Thymus (tissue), 11 donors: ENCODE measurements around the gene GLIPR2. TPM values are rescaled to one million over a fixed set of nuclear protein-coding genes. Genes with fewer than 3 reads are reported as not detected.

ENCODE experiments used
- DNase-seq, 9 donors: peaks; one replicate each; pipeline ENCODE4 v3.0.0-alpha.2; 2013; ENCODE audit warnings: low spot score in 9 of 9, low read depth in 6 of 9, missing footprints in 1 of 9
- H3K27ac ChIP-seq, 2 donors: one replicate each; pipeline ENCODE4 v1.5.1; 2013; ENCODE audit warnings: control low read depth in 1 of 2, low read depth in 1 of 2, low read length in 1 of 2, mild to moderate bottlenecking in 1 of 2, moderate library complexity in 1 of 2
- H3K27me3 ChIP-seq, 2 donors: one replicate each; pipeline ENCODE4 v1.5.1; 2013; ENCODE audit warnings: low read length in 1 of 2; ENCODE audit not compliant: control insufficient read depth in 2 of 2, insufficient read depth in 1 of 2
- H3K36me3 ChIP-seq, 2 donors: one replicate each; pipeline ENCODE4 v1.5.1; 2013; ENCODE audit warnings: low read length in 1 of 2, mild to moderate bottlenecking in 1 of 2, moderate library complexity in 1 of 2; ENCODE audit not compliant: control insufficient read depth in 2 of 2, insufficient read depth in 2 of 2
- H3K4me1 ChIP-seq, 2 donors: one replicate each; pipeline ENCODE4 v1.5.1; 2013; ENCODE audit warnings: low read length in 2 of 2; ENCODE audit not compliant: control insufficient read depth in 2 of 2, insufficient read depth in 2 of 2
- H3K4me3 ChIP-seq, 2 donors: one replicate each; pipeline ENCODE4 v1.5.1; 2013; ENCODE audit warnings: low read length in 2 of 2, control low read depth in 1 of 2, mild to moderate bottlenecking in 1 of 2
- H3K9me3 ChIP-seq, 2 donors: one replicate each; pipeline ENCODE4 v1.5.1; 2013; ENCODE audit warnings: low read length in 1 of 2, mild to moderate bottlenecking in 1 of 2; ENCODE audit not compliant: control insufficient read depth in 2 of 2, insufficient read depth in 1 of 2
- WGBS: extraction: QIAGEN DNeasy Blood & Tissue Kit; methylation state at CpG from one replicate; pipeline ENCODE4 v1.1.7; 2013; 5-methylcytosine and 5-hydroxymethylcytosine counted together
- polyA plus RNA-seq: library from polyadenylated mRNA; stranded (reverse); fragments of 200-250 nt; gene quantifications from one replicate; pipeline ENCODE4 v1.2.3, GENCODE V29; 2013
- total RNA-seq: library from RNA; stranded (reverse); fragments of 120-200 nt; gene quantifications from one replicate; pipeline ENCODE4 v1.2.4, GENCODE V29; 2013
- donor health status: healthy.

Gene GLIPR2
- total and polyA plus RNA-seq, 2 donors: 19.8 to 27.0 TPM

DNA sequence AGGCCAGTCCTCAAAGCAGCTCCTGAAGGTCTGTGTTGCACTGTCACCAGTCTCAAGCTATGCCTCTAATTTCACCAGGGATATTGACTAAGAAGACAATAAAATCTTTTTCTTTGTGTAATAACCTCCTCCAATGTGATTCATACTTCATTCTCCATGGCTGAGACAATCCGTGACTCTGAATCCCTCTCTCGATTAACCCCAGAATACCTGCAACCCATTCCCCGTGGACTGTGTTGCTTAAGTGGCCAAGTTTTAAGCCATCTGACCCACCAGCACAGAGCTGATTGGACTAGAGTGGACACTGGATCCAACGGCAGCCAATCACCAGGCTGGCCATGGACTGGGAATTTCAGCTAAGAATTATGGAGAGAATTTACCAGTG is 27.2 kb downstream of the GLIPR2 start:
- H3K27ac ChIP-seq: peak overlapping the region in 1 of 2 donors; percentile 63
- peaks cover 0 to 3% of the 10 kb centered on the region in 2 donors for H3K27me3 ChIP-seq
- peaks cover 3 to 27% of the 10 kb centered on the region in 2 donors for H3K4me1 ChIP-seq
- WGBS: 94% methylated on average over 4 of the region's 4 CpGs
- no peak for DNase-seq
- no peaks in the 10 kb centered on the region for H3K36me3 ChIP-seq
- no peaks in the 10 kb centered on the region for H3K9me3 ChIP-seq
- H3K4me3 ChIP-seq: no peak overlapping the region

DNA sequence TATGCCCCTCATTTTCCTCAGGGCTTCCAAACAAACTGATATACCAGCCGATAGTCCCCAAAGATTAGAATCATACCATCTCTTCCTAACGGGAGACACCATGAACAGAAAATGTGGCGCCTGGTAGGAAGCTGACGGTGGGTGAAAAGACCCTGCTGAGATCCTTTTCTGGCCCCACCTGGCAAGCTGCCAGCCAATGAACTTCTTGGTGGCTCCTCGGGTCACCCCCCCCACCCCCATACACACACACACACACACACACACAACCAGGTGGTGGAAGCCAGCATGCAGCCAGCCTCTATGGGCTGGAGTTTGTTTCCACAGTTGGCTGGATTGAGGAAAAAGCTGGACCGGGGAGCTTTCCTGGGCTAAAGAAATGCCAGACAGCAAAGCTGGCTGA is 27.8 kb downstream of the GLIPR2 start:
- 77% methylated on average over 6 of the region's 6 CpGs for WGBS
- no peaks in the 10 kb centered on the region for H3K9me3 ChIP-seq
- peak in 1 of 9 donors; percentile 29 for DNase-seq

GRCh38 chr9:36164989-36165388 is 28.5 kb downstream of the GLIPR2 start:
- no peaks in the 10 kb centered on the region for H3K36me3 ChIP-seq
- H3K4me3 ChIP-seq: no peak overlapping the region
- peaks cover 3 to 27% of the 10 kb centered on the region in 2 donors for H3K4me1 ChIP-seq
- peak overlapping the region in 1 of 2 donors; percentile 18 for H3K27ac ChIP-seq
- H3K27me3 ChIP-seq: peaks cover 0 to 3% of the 10 kb centered on the region in 2 donors
- no peak for DNase-seq
- WGBS: 93% methylated on average over 3 of the region's 3 CpGs
- no peaks in the 10 kb centered on the region for H3K9me3 ChIP-seq

More for the DNA sequence above, 27.8 kb downstream of the GLIPR2 start:
- Histone ChIP-seq H3K4me1 (peaks cover 3 to 27% of the 10 kb centered on the region in 2 donors), H3K27me3 (peaks cover 0 to 3% of the 10 kb centered on the region in 2 donors), H3K27ac (peak overlapping the region in 1 of 2 donors; percentile 18), H3K36me3 (no peaks in the 10 kb centered on the region), H3K4me3 (no peak overlapping the region)

- H3K9me3 ChIP-seq: no peaks in the 10 kb centered on the region
- peaks cover 0 to 3% of the 10 kb centered on the region in 2 donors for H3K27me3 ChIP-seq
- H3K4me1 ChIP-seq: peaks cover 3 to 27% of the 10 kb centered on the region in 2 donors
- no peak overlapping the region for H3K4me3 ChIP-seq
- H3K36me3 ChIP-seq: no peaks in the 10 kb centered on the region
- DNase-seq: no peak
- no peak overlapping the region for H3K27ac ChIP-seq
- WGBS: 88% methylated on average over 12 of the region's 12 CpGs
Observed at GRCh38 chr9:36165826-36166167, 29.3 kb downstream of the GLIPR2 start.

GRCh38 chr9:36166168-36166927 is 29.8 kb downstream of the GLIPR2 start:
- peak overlapping the region; percentile 44 to 47 for H3K4me3 ChIP-seq
- H3K27ac ChIP-seq: peak overlapping the region in 1 of 2 donors; percentile 32
- H3K4me1 ChIP-seq: peaks cover 3 to 27% of the 10 kb centered on the region in 2 donors
- DNase-seq: peak in 7 of 9 donors; percentile 49 to 82 (median 70)
- no peaks in the 10 kb centered on the region for H3K9me3 ChIP-seq
- H3K27me3 ChIP-seq: peaks cover 0 to 3% of the 10 kb centered on the region in 2 donors
- no peaks in the 10 kb centered on the region for H3K36me3 ChIP-seq
- 12% methylated on average over 58 of the region's 58 CpGs for WGBS

GRCh38 chr9:36169166-36169565 is 32.6 kb downstream of the GLIPR2 start, which contains the start of gene CCIN:
TSS of gene CCIN (plus strand) at chr9:36169388. CDS start at chr9:36169503, 115 bp downstream.
- Histone ChIP-seq H3K9me3 (no peaks in the 10 kb centered on the region), H3K36me3 (no peaks in the 10 kb centered on the region), H3K4me3 (no peak within 1 kb of the TSS), H3K27ac (no peak within 1 kb of the TSS), H3K27me3 (peaks cover 0 to 3% of the 10 kb centered on the region in 2 donors), H3K4me1 (peaks cover 3 to 16% of the 10 kb centered on the region in 2 donors)
- WGBS: 94% methylated on average over 6 of the region's 6 CpGs
- no peak for DNase-seq

DNA sequence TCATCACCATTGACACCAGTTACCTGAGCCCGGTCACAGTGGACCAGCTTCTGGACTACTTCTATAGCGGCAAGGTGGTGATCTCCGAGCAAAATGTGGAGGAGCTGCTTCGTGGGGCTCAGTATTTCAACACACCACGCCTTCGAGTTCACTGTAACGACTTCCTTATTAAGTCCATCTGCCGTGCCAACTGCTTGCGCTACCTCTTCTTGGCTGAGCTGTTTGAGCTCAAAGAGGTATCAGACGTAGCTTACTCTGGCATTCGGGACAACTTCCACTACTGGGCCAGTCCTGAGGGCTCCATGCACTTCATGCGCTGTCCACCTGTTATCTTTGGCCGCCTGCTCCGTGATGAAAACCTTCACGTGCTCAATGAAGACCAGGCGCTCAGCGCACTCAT is 33.2 kb downstream of the GLIPR2 start:
- H3K4me3 ChIP-seq: no peak overlapping the region
- H3K27me3 ChIP-seq: peaks cover 0 to 3% of the 10 kb centered on the region in 2 donors
- H3K4me1 ChIP-seq: peaks cover under 1 to 11% of the 10 kb centered on the region in 2 donors
- no peak for DNase-seq
- H3K36me3 ChIP-seq: no peaks in the 10 kb centered on the region
- WGBS: 95% methylated on average over 17 of the region's 17 CpGs
- no peaks in the 10 kb centered on the region for H3K9me3 ChIP-seq
- no peak overlapping the region for H3K27ac ChIP-seq

- peaks cover 0 to 3% of the 10 kb centered on the region in 2 donors for H3K27me3 ChIP-seq
- H3K36me3 ChIP-seq: no peaks in the 10 kb centered on the region
- no peak overlapping the region for H3K4me3 ChIP-seq
- peaks cover 0 to 7% of the 10 kb centered on the region in 2 donors for H3K4me1 ChIP-seq
- 98% methylated on average over 13 of the region's 13 CpGs for WGBS
- H3K27ac ChIP-seq: no peak overlapping the region
- DNase-seq: no peak
- no peaks in the 10 kb centered on the region for H3K9me3 ChIP-seq
Observed at GRCh38 chr9:36170531-36170930, 34.0 kb downstream of the GLIPR2 start.

DNA sequence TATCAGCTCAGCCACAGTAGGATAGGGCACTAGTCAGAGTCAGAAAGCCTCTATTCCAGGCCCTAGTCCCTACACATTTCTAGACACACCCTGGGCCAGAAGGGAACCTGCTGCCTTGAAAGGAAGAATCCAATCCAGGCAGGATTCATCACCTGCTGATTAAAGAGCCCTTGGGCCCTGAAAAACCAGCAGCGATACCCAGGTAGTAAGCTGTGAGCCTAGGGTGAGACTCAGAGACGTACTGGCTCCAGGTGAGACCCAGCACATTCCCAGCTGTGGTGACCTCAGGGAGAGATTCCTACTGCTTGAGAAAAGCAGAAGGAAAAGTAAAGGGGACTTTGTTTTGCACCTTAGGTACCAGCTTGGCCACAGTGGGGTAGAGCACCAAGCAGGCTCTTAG is 37.3 kb downstream of the GLIPR2 start:
- H3K27ac ChIP-seq: no peak overlapping the region
- no peaks in the 10 kb centered on the region for H3K36me3 ChIP-seq
- over 99% methylated on average over 2 of the region's 2 CpGs for WGBS
- no peaks in the 10 kb centered on the region for H3K4me1 ChIP-seq
- no peaks in the 10 kb centered on the region for H3K9me3 ChIP-seq
- H3K27me3 ChIP-seq: no peaks in the 10 kb centered on the region
- H3K4me3 ChIP-seq: no peak overlapping the region
- DNase-seq: no peak
